C4-2B (cell line): ENCODE measurements around the gene DNAAF3.

Source experiments
- ZFX ChIP-seq: fragments of 450-650 bp; IDR thresholded peaks from 2 replicates; pipeline ENCODE4 v1.6.1; 2017
- TF ChIP-seq, protein P1 (sequence below): fragments of 450-650 bp; conservative IDR thresholded peaks from 2 replicates; pipeline ENCODE4 v1.5.1; 2017; ENCODE audit warnings: mild to moderate bottlenecking

DNA sequence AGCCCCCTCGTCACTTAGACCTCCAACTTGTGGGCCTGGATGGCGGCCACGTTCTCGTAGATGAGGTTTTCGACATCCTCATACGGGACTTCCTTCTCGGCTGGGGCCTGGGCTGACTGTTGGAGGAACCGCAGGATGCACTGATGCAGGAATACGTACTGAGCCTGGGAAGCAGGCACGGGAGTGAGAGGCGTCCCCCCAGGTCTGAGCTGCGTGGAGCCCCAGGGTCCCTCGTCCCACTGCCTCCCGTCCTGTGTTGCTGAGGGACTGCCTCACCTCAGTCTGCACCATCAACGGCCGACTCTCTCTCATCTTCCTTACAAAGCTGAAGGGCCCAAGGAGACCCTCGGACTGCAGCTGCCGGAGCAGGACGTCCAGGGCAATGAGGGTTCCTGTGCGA is 15.3 kb upstream of the DNAAF3 start:
- TF ChIP-seq, protein P1, sequence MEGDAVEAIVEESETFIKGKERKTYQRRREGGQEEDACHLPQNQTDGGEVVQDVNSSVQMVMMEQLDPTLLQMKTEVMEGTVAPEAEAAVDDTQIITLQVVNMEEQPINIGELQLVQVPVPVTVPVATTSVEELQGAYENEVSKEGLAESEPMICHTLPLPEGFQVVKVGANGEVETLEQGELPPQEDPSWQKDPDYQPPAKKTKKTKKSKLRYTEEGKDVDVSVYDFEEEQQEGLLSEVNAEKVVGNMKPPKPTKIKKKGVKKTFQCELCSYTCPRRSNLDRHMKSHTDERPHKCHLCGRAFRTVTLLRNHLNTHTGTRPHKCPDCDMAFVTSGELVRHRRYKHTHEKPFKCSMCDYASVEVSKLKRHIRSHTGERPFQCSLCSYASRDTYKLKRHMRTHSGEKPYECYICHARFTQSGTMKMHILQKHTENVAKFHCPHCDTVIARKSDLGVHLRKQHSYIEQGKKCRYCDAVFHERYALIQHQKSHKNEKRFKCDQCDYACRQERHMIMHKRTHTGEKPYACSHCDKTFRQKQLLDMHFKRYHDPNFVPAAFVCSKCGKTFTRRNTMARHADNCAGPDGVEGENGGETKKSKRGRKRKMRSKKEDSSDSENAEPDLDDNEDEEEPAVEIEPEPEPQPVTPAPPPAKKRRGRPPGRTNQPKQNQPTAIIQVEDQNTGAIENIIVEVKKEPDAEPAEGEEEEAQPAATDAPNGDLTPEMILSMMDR, result no peak
- no peak for TF ChIP-seq ZFX
